Measurements from ENCODE around the gene DLX2. TPM values are rescaled to one million over a fixed set of nuclear protein-coding genes. Genes with fewer than 3 reads are reported as not detected.
"Not testable (repeated sequence)": the region's sequence is repeated elsewhere in the genome, so short reads cannot be mapped to it uniquely, and the experiment has no call there.

The DLX2 gene
- total RNA-seq, 2 donors from 2014 or later, result 0.25 TPM; not detected in 1

DNA sequence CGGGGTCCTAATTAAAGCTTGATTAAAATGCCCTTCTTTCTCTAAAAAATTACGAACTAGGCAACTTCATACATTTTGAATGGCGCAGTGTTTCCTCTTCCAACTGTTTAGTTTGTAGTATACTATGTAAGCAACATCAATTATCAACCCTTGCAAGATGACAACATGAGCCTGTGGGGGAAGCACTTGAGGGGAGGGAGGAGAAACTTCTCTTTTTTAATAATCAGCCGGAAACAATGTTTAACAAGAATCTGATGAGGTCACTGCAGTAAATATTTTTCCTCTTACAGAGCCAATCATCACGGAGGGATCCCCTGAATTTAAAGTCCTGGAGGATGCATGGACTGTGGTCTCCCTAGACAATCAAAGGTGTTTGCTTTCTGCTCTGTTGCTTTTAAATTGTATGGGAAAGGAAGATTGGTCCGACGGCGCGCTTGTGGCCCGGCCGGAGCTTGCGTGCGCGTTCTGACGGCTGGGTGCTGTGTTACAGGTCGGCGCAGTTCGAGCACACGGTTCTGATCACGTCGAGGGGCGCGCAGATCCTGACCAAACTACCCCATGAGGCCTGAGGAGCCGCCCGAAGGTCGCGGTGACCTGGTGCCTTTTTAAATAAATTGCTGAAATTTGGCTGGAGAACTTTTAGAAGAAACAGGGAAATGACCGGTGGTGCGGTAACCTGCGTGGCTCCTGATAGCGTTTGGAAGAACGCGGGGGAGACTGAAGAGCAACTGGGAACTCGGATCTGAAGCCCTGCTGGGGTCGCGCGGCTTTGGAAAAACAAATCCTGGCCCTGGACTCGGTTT, 22.7 kb downstream of the DLX2 start:
- Mint-ChIP-seq H3K4me3 (peak overlapping the region; percentile 34), H3K27ac (no peak overlapping the region), H3K9me3 (no peaks in the 10 kb centered on the region), H3K27me3 (peaks cover 60 to 76% of the 10 kb centered on the region in 2 donors), H3K36me3 (no peaks in the 10 kb centered on the region), H3K4me1 (ENCODE audit: low read depth in 2 of 2) (peaks cover 23 to 24% of the 10 kb centered on the region in 2 donors)
- ATAC-seq (no peak), DNase-seq (ENCODE audit: low spot score) (no peak)

- H3K9me3 Mint-ChIP-seq, result no peaks in the 10 kb centered on the region
- DNase-seq (ENCODE audit: low spot score) (no peak), ATAC-seq (no peak)
- H3K27ac Mint-ChIP-seq, result no peak overlapping the region
- peaks cover 19 to 24% of the 10 kb centered on the region in 2 donors for H3K4me1 Mint-ChIP-seq (ENCODE audit: low read depth in 2 of 2)
- no peak overlapping the region for H3K4me3 Mint-ChIP-seq
- H3K36me3 Mint-ChIP-seq, result no peaks in the 10 kb centered on the region
- peaks cover 60 to 79% of the 10 kb centered on the region in 2 donors for H3K27me3 Mint-ChIP-seq
Observed at GRCh38 chr2:172079416-172079815, 23.3 kb downstream of the DLX2 start.

GRCh38 chr2:172074254-172074653, 28.4 kb downstream of the DLX2 start:
- no peak overlapping the region for H3K4me3 Mint-ChIP-seq
- DNase-seq (ENCODE audit: low spot score) (no peak), ATAC-seq (no peak)
- H3K4me1 Mint-ChIP-seq (ENCODE audit: low read depth in 2 of 2), result no peaks in the 10 kb centered on the region
- no peak overlapping the region for H3K27ac Mint-ChIP-seq
- peaks cover 34 to 38% of the 10 kb centered on the region in 2 donors for H3K27me3 Mint-ChIP-seq
- H3K9me3 Mint-ChIP-seq, result no peaks in the 10 kb centered on the region
- H3K36me3 Mint-ChIP-seq, result no peaks in the 10 kb centered on the region

DNA sequence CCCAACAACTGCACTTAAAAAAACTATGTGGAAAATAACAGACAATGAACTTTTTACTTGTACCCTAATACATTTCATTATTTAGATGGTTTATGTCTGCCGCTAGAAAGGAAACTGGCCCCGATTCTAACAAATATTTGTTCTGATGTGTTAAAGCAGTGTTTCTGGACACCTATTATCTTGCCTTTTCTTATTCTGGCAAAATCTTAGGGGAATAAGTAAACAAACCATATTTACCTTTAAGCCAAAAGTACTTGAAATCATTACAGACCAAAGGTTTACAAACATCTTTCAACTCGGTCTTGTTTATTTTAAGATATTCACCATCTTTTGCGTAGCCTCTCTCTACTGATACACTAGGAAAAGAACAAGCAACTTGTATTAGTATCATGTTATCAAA, 29.2 kb downstream of the DLX2 start:
- Mint-ChIP-seq H3K27me3 (peaks cover 34 to 38% of the 10 kb centered on the region in 2 donors), H3K36me3 (no peaks in the 10 kb centered on the region), H3K4me1 (ENCODE audit: low read depth in 2 of 2) (no peaks in the 10 kb centered on the region), H3K4me3 (no peak overlapping the region), H3K9me3 (no peaks in the 10 kb centered on the region), H3K27ac (no peak overlapping the region)
- no peak for DNase-seq (ENCODE audit: low spot score)
- no peak for ATAC-seq

DNA sequence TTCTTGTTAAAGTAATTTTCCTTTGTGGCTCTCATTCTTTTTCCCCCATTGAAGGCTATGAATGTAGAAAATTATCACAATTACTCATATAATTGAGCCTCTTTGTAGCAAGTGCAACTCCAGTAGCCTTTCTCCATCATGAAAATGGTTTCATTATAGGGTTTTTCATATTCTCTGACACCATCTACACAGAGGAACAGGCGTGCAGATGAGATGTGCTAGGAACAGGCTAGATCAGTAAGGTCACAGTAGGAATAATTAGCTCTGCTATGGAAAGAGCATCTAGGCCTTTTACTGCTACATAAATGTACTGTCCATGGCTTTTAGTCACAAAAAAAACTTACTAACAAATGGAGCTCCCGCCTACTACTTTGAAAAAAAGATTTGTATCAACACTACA, 30.0 kb downstream of the DLX2 start:
- Mint-ChIP-seq H3K4me1 (ENCODE audit: low read depth in 2 of 2) (no peaks in the 10 kb centered on the region), H3K27me3 (peaks cover 30 to 39% of the 10 kb centered on the region in 2 donors), H3K27ac (no peak overlapping the region), H3K4me3 (no peak overlapping the region), H3K36me3 (no peaks in the 10 kb centered on the region), H3K9me3 (no peaks in the 10 kb centered on the region)
- DNase-seq (ENCODE audit: low spot score), result no peak
- ATAC-seq, result no peak

DNA sequence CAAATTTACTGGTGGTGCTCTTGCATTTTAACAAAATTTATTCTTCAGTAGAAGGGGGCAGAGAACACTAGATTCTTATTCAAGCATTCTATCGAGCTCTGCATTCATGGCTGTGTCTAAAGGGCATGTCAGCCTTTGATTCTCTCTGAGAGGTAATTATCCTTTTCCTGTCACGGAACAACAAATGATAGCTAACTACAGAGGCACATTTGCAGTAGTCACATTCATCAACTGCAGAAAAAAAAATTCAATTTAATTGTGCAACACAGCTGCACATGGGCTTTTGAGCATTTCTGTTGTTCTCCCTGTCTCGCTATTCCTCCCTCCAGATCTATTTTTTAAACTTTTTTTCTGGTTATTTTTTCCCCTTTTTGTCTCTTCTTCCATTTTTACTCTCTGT, 30.4 kb downstream of the DLX2 start:
- Mint-ChIP-seq H3K36me3 (no peaks in the 10 kb centered on the region), H3K27me3 (peaks cover 30 to 37% of the 10 kb centered on the region in 2 donors), H3K27ac (no peak overlapping the region), H3K4me3 (no peak overlapping the region), H3K4me1 (ENCODE audit: low read depth in 2 of 2) (no peaks in the 10 kb centered on the region), H3K9me3 (no peaks in the 10 kb centered on the region)
- ATAC-seq (no peak), DNase-seq (ENCODE audit: low spot score) (no peak)

DNA sequence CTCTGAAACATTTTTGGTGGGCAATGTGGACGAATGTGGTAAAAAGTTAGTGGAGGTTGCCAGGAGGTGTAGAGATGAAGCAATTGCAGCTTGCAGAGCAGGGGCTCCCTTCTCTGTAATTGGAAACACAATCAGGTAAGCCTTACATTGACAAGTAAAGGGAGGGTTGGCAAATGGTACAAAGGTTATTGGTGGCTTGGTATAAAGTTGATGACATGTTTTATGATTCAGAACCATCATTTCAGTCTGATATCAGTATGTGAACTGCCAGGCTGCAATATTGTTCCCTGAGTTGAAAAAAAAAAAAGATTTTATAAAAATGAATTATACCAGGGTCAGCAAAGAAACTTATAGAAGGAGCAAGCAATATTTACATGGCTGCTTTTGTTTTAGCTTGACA, 31.8 kb downstream of the DLX2 start:
- Mint-ChIP-seq H3K36me3 (no peaks in the 10 kb centered on the region), H3K27ac (no peak overlapping the region), H3K4me3 (no peak overlapping the region), H3K27me3 (peaks cover 23 to 24% of the 10 kb centered on the region in 2 donors), H3K9me3 (no peaks in the 10 kb centered on the region), H3K4me1 (ENCODE audit: low read depth in 2 of 2) (no peaks in the 10 kb centered on the region)
- no peak for ATAC-seq
- DNase-seq (ENCODE audit: low spot score), result no peak

- DNase-seq (ENCODE audit: low spot score); H3K4me1 Mint-ChIP-seq (ENCODE audit: low read depth in 2 of 2); H3K27ac Mint-ChIP-seq; H3K4me3 Mint-ChIP-seq; H3K9me3 Mint-ChIP-seq; H3K36me3 Mint-ChIP-seq; ATAC-seq: not testable (repeated sequence)
- peaks cover 13 to 14% of the 10 kb centered on the region in 2 donors for H3K27me3 Mint-ChIP-seq
Observed at GRCh38 chr2:172067905-172068304, 34.8 kb downstream of the DLX2 start.

GRCh38 chr2:172066394-172066886, 36.3 kb downstream of the DLX2 start:
- no peaks in the 10 kb centered on the region for H3K9me3 Mint-ChIP-seq
- ATAC-seq (no peak), DNase-seq (ENCODE audit: low spot score) (no peak)
- H3K4me3 Mint-ChIP-seq, result no peak overlapping the region
- no peak overlapping the region for H3K27ac Mint-ChIP-seq
- H3K27me3 Mint-ChIP-seq, result peaks cover 6 to 9% of the 10 kb centered on the region in 2 donors
- H3K36me3 Mint-ChIP-seq, result no peaks in the 10 kb centered on the region
- H3K4me1 Mint-ChIP-seq (ENCODE audit: low read depth in 2 of 2), result no peaks in the 10 kb centered on the region

GRCh38 chr2:172065111-172065510, 37.6 kb downstream of the DLX2 start:
- no peaks in the 10 kb centered on the region for H3K4me1 Mint-ChIP-seq (ENCODE audit: low read depth in 2 of 2)
- no peak overlapping the region for H3K27ac Mint-ChIP-seq
- DNase-seq (ENCODE audit: low spot score), result no peak
- H3K4me3 Mint-ChIP-seq, result no peak overlapping the region
- no peak for ATAC-seq
- H3K9me3 Mint-ChIP-seq, result no peaks in the 10 kb centered on the region
- peaks cover 9 to 12% of the 10 kb centered on the region in 2 donors for H3K27me3 Mint-ChIP-seq
- no peaks in the 10 kb centered on the region for H3K36me3 Mint-ChIP-seq

DNA sequence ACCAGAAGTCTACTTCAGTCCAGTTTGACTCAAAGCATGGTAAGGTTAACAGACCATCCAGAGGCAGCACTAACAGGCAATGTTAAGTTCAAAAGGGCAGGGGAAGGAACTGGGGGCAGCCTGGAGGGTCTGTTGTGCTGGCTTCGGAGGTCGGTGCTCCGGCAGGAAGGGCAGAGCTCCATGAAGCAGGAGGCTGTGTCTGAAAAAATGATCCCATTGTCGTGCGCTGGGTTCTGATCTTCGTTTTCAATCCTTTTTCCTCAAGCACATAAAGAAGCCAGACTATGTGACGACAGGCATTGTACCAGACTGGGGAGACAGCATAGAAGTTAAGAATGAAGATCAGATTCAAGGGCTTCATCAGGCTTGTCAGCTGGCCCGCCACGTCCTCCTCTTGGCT, 39.3 kb downstream of the DLX2 start:
- Mint-ChIP-seq H3K27me3 (peaks cover 6% of the 10 kb centered on the region in 2 donors), H3K27ac (no peak overlapping the region)

GRCh38 chr2:172062402-172063004, 40.2 kb downstream of the DLX2 start:
- no peak overlapping the region for H3K27ac Mint-ChIP-seq
- peaks cover 6% of the 10 kb centered on the region in 2 donors for H3K27me3 Mint-ChIP-seq
- no peaks in the 10 kb centered on the region for H3K36me3 Mint-ChIP-seq
- H3K4me3 Mint-ChIP-seq, result no peak overlapping the region
- no peaks in the 10 kb centered on the region for H3K9me3 Mint-ChIP-seq
- peak in 1 of 2 donors; percentile 33 for ATAC-seq
- no peaks in the 10 kb centered on the region for H3K4me1 Mint-ChIP-seq (ENCODE audit: low read depth in 2 of 2)
- DNase-seq (ENCODE audit: low spot score), result no peak

More for the DNA sequence above, 39.3 kb downstream of the DLX2 start:
- H3K9me3 Mint-ChIP-seq, result no peaks in the 10 kb centered on the region
- no peaks in the 10 kb centered on the region for H3K4me1 Mint-ChIP-seq (ENCODE audit: low read depth in 2 of 2)
- no peak for ATAC-seq
- no peak overlapping the region for H3K4me3 Mint-ChIP-seq
- no peaks in the 10 kb centered on the region for H3K36me3 Mint-ChIP-seq
- DNase-seq (ENCODE audit: low spot score), result no peak

GRCh38 chr2:172060118-172060517, 42.6 kb downstream of the DLX2 start:
- H3K4me3 Mint-ChIP-seq; DNase-seq (ENCODE audit: low spot score); H3K27me3 Mint-ChIP-seq; H3K36me3 Mint-ChIP-seq; H3K27ac Mint-ChIP-seq; ATAC-seq; H3K9me3 Mint-ChIP-seq; H3K4me1 Mint-ChIP-seq (ENCODE audit: low read depth in 2 of 2): not testable (repeated sequence)

- no peak for DNase-seq (ENCODE audit: low spot score)
- H3K4me3 Mint-ChIP-seq, result no peak overlapping the region
- no peak for ATAC-seq
- peak overlapping the region in 1 of 2 donors; percentile 35 for H3K27ac Mint-ChIP-seq
- no peaks in the 10 kb centered on the region for H3K9me3 Mint-ChIP-seq
- H3K27me3 Mint-ChIP-seq, result peaks cover 6 to 7% of the 10 kb centered on the region in 2 donors
- H3K4me1 Mint-ChIP-seq (ENCODE audit: low read depth in 2 of 2), result no peaks in the 10 kb centered on the region
- no peaks in the 10 kb centered on the region for H3K36me3 Mint-ChIP-seq
Observed at GRCh38 chr2:172058660-172059059, 44.0 kb downstream of the DLX2 start.
